CD4-positive, alpha-beta T cell (primary cell): ENCODE results near the gene ROCK2. TPM values are rescaled to one million over a fixed set of nuclear protein-coding genes. Genes with fewer than 3 reads are reported as not detected.
"Not testable (repeated sequence)": the region's sequence is repeated elsewhere in the genome, so short reads cannot be mapped to it uniquely, and the experiment has no call there.

Experiments used
- ATAC-seq: fragments of 200-7000 bp; cut with Tn5 transposase; one replicate; pipeline ENCODE4 v1.10.0; 2022; ENCODE audit warnings: mild to moderate bottlenecking; ENCODE audit not compliant: poor library complexity
- CTCF ChIA-PET: fragments of 350-600 bp; sonication (Branson Sonifier 250); formaldehyde crosslinking; loops from one replicate; lab custom pipeline; 2021; ENCODE audit warnings: antibody characterized with exemption, inconsistent platforms; lab: Charles Lee
- POLR2A ChIA-PET: fragments of 350-600 bp; sonication (Branson Sonifier 250); formaldehyde crosslinking; loops from one replicate; lab custom pipeline; 2021; ENCODE audit warnings: antibody characterized with exemption, inconsistent platforms; lab: Charles Lee
- DNase-seq, 14 experiments: peaks; one replicate each; pipeline ENCODE4 v3.0.0-alpha.2; 2013 to 2020; ENCODE audit warnings: mixed read lengths in 2 of 14
- H3K27ac ChIP-seq, 2 donors: one replicate each; pipeline versions ENCODE4 v1.5.1 to v1.7.0; 2013; ENCODE audit warnings: low read length in 2 of 2, low read depth in 1 of 2, mild to moderate bottlenecking in 1 of 2
- H3K27me3 ChIP-seq, 2 experiments: 1 replicate in 1 of 2; 2 replicates in 1 of 2; pipeline versions ENCODE4 v1.6.1 to v1.7.0; 2013; ENCODE audit warnings: low read length in 2 of 2, control low read depth in 1 of 2, mild to moderate bottlenecking in 1 of 2, moderate library complexity in 1 of 2; ENCODE audit not compliant: insufficient read depth in 2 of 2, control insufficient read depth in 1 of 2
- H3K36me3 ChIP-seq: one replicate; pipeline ENCODE4 v1.6.1; 2013; ENCODE audit warnings: low read length, control low read depth; ENCODE audit not compliant: insufficient read depth
- H3K4me1 ChIP-seq: one replicate; pipeline ENCODE4 v1.6.1; 2013; ENCODE audit warnings: low read length, control low read depth; ENCODE audit not compliant: insufficient read depth
- H3K4me3 ChIP-seq: one replicate; pipeline ENCODE4 v1.5.1; 2013; ENCODE audit warnings: mild to moderate bottlenecking, low read length, moderate library complexity
- H3K9me3 ChIP-seq, 2 experiments: 1 replicate in 1 of 2; 2 replicates in 1 of 2; pipeline versions ENCODE4 v1.6.1 to v1.7.0; 2013; ENCODE audit warnings: low read length in 2 of 2, mild to moderate bottlenecking in 2 of 2, control low read depth in 1 of 2, moderate library complexity in 1 of 2; ENCODE audit not compliant: control insufficient read depth in 1 of 2, insufficient read depth in 1 of 2
- H3K27ac Mint-ChIP-seq: one replicate; pipeline ENCODE4 v1.8.0; 2020; ENCODE audit warnings: mixed read lengths
- H3K27me3 Mint-ChIP-seq: one replicate; pipeline ENCODE4 v1.8.0; 2021; ENCODE audit warnings: mixed read lengths
- H3K36me3 Mint-ChIP-seq: one replicate; pipeline ENCODE4 v1.8.0; 2021; ENCODE audit warnings: low read depth, mixed read lengths
- H3K4me1 Mint-ChIP-seq: one replicate; pipeline ENCODE4 v1.8.0; 2021; ENCODE audit warnings: low read depth, mixed read lengths
- H3K4me3 Mint-ChIP-seq: one replicate; pipeline ENCODE4 v1.8.0; 2020; ENCODE audit warnings: mild to moderate bottlenecking, mixed read lengths
- H3K9me3 Mint-ChIP-seq: one replicate; pipeline ENCODE4 v1.8.0; 2020; ENCODE audit warnings: mixed read lengths
- intact Hi-C, 2 experiments: fragments of 100-400 bp; cut with DNase I in 1 of 2; cut with micrococcal nuclease in 1 of 2; formaldehyde crosslinking; loops; one replicate each; pipeline versions ENCODE4 v1.15.1 to v1.9.0; 2023 to 2025; cut with DNase I, micrococcal nuclease
- total RNA-seq, 174 experiments: library from RNA in 2 of 174; stranded (reverse) in 2 of 174; gene quantifications; one replicate each; pipeline ENCODE4 v1.2.3 and lab custom pipeline; 2021 to 2026
- TF ChIP-seq, protein P1 (sequence below): fragments of 200-600 bp; IDR thresholded peaks from one replicate; pipeline ENCODE4 v1.8.0; 2022; ENCODE audit warnings: antibody characterized with exemption, mild to moderate bottlenecking

ROCK2 gene
- total RNA-seq, 2 experiments from 2014 or later, result 6.9 to 9.4 TPM

DNA sequence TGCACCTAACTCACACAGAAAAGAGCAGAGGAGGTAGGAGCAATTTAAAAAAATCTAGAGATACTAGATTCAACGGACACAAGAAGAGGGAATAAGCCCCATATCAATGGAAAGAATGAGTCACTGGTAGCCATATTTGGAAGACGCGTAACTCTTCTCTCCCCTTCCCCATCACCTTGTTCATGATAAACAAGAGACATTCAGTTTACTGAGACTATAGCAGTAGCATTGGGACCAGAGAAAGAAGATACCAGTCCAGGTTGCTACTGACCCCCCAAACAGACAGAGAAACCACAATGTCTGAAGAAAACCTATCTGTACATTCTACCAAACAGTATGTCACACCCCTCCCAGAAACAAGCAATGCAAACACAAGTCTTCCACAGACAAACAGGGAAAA lies 108.1 kb downstream of the ROCK2 start:
- Histone ChIP-seq H3K9me3 (no peaks in the 10 kb centered on the region), H3K36me3 (no peaks in the 10 kb centered on the region), H3K4me1 (no peaks in the 10 kb centered on the region), H3K27me3 (no peaks in the 10 kb centered on the region), H3K27ac (no peak overlapping the region), H3K4me3 (no peak overlapping the region)
- Mint-ChIP-seq H3K27me3 (no peaks in the 10 kb centered on the region), H3K4me1 (no peaks in the 10 kb centered on the region), H3K4me3 (no peak overlapping the region), H3K27ac (no peak overlapping the region), H3K36me3 (peaks cover 4% of the 10 kb centered on the region), H3K9me3 (no peaks in the 10 kb centered on the region)
- ATAC-seq, result no peak
- TF ChIP-seq, protein P1, sequence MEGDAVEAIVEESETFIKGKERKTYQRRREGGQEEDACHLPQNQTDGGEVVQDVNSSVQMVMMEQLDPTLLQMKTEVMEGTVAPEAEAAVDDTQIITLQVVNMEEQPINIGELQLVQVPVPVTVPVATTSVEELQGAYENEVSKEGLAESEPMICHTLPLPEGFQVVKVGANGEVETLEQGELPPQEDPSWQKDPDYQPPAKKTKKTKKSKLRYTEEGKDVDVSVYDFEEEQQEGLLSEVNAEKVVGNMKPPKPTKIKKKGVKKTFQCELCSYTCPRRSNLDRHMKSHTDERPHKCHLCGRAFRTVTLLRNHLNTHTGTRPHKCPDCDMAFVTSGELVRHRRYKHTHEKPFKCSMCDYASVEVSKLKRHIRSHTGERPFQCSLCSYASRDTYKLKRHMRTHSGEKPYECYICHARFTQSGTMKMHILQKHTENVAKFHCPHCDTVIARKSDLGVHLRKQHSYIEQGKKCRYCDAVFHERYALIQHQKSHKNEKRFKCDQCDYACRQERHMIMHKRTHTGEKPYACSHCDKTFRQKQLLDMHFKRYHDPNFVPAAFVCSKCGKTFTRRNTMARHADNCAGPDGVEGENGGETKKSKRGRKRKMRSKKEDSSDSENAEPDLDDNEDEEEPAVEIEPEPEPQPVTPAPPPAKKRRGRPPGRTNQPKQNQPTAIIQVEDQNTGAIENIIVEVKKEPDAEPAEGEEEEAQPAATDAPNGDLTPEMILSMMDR, result no peak
- CTCF ChIA-PET, result no interaction called here
- POLR2A ChIA-PET, result no interaction called here
- intact Hi-C loops, result loop anchor here in 1 of 2 experiments (5.0 kb wide), 1 partner anchor 346 kb away; no protein-coding TSS in a partner anchor
- no peak for DNase-seq

DNA sequence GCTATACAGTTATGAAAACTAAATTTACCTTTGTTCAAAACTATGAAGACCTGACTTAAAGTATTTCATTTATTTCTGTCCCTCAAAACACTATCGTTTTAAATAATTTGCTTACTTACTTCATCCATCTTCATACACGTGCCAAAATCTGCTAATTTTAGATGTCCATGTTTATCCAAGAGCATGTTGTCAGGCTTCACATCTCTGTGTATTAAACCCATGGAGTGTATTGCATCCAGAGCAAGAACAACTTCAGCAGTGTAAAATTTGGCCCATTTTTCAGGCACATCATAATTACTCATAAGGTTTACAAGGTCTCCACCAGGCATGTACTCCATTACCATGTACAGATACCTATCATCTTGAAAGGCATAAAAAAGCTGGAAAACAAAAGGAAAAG lies 108.9 kb downstream of the ROCK2 start:
- Histone ChIP-seq H3K36me3 (no peaks in the 10 kb centered on the region), H3K4me3 (no peak overlapping the region), H3K27me3 (no peaks in the 10 kb centered on the region), H3K9me3 (no peaks in the 10 kb centered on the region), H3K4me1 (no peaks in the 10 kb centered on the region), H3K27ac (no peak overlapping the region)
- H3K27me3 Mint-ChIP-seq, result no peaks in the 10 kb centered on the region
- H3K27ac Mint-ChIP-seq, result no peak overlapping the region
- no peak overlapping the region for H3K4me3 Mint-ChIP-seq
- CTCF ChIA-PET, result no interaction called here
- no peaks in the 10 kb centered on the region for H3K4me1 Mint-ChIP-seq
- H3K36me3 Mint-ChIP-seq, result peaks cover 4% of the 10 kb centered on the region
- TF ChIP-seq, protein P1, result no peak
- POLR2A ChIA-PET, result interaction anchor here (0.6 kb wide), 1 partner anchor 129 kb away, joined by 3 read pairs; no protein-coding TSS in a partner anchor
- no peaks in the 10 kb centered on the region for H3K9me3 Mint-ChIP-seq
- DNase-seq (no peak), ATAC-seq (no peak)
- intact Hi-C loops, result loop anchor here in 1 of 2 experiments (2.0 to 5.0 kb wide), 2 partner anchors 211 to 347 kb away; no protein-coding TSS in a partner anchor

DNA sequence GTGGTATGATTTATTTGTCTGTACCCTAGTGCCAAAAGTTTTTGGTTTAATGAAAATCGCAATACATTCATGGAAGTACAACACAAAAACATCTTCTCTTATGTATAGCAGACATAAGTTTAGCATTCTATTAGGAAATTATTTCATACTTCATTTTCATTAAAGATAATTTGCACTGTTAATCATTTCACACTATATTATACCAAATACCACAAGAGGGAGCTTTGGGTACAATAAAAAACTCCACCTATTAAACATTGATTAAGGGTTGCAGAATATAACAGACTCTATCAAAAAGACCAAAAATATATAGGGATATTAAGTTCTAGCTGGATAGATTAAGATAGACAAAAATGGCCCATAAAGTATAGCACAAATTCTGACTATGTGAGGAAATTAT lies 110.1 kb downstream of the ROCK2 start:
- peaks cover 8% of the 10 kb centered on the region for H3K36me3 Mint-ChIP-seq
- H3K9me3 ChIP-seq, result no peaks in the 10 kb centered on the region
- ATAC-seq (no peak), DNase-seq (peak in 2 of 14 experiments; percentile 5 to 17)
- no peaks in the 10 kb centered on the region for H3K4me1 ChIP-seq
- TF ChIP-seq, protein P1, result peak; percentile 51
- H3K4me1 Mint-ChIP-seq, result no peaks in the 10 kb centered on the region
- no peaks in the 10 kb centered on the region for H3K36me3 ChIP-seq
- intact Hi-C loops, result loop anchor here in 1 of 2 experiments (2.0 kb wide), 1 partner anchor 212 kb away; no protein-coding TSS in a partner anchor
- H3K27me3 ChIP-seq, result no peaks in the 10 kb centered on the region
- ChIA-PET CTCF (interaction anchor here (1.4 kb wide), 1 partner anchor 212 kb away, joined by 5 read pairs; no protein-coding TSS in a partner anchor), POLR2A (no interaction called here)
- H3K27me3 Mint-ChIP-seq, result no peaks in the 10 kb centered on the region
- H3K9me3 Mint-ChIP-seq, result no peaks in the 10 kb centered on the region
- no peak overlapping the region for H3K27ac ChIP-seq
- no peak overlapping the region for H3K27ac Mint-ChIP-seq
- no peak overlapping the region for H3K4me3 Mint-ChIP-seq
- H3K4me3 ChIP-seq, result no peak overlapping the region

DNA sequence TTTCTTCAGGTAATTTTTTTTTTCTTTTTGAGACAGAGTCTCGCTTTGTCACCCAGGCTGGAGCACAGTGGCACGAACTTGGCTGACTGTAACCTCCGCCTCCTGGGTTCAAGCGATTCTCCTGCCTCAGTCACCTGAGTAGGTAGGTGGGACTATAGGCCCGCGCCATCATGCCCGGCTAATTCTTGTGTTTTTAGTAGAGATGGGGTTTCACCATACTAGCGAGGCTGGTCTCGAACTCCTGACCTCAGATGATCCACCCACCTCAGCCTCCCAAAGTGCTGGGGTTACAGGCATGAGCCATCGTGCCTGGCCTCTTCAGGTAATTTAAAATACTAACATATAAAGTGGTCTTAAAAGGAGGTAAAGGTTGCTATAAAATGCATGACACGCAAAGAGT lies 113.2 kb downstream of the ROCK2 start:
- H3K9me3 ChIP-seq, H3K9me3 Mint-ChIP-seq, POLR2A ChIA-PET, H3K27me3 ChIP-seq, H3K4me3 Mint-ChIP-seq, H3K36me3 ChIP-seq, H3K4me3 ChIP-seq, ATAC-seq, DNase-seq, H3K4me1 Mint-ChIP-seq, H3K27me3 Mint-ChIP-seq, H3K27ac ChIP-seq, H3K27ac Mint-ChIP-seq, intact Hi-C loops, H3K4me1 ChIP-seq: not testable (repeated sequence)
- peaks cover 13% of the 10 kb centered on the region for H3K36me3 Mint-ChIP-seq
- CTCF ChIA-PET, result interaction anchor here (0.7 kb wide), 1 partner anchor 15 kb away, joined by 3 read pairs; no protein-coding TSS in a partner anchor
